ENCODE data around the gene CGREF1. TPM values are rescaled to one million over a fixed set of nuclear protein-coding genes. Genes with fewer than 3 reads are reported as not detected.

The CGREF1 gene
- total RNA-seq, 4 donors from 2014 or later = 2.3 to 22.9 (median 9.7) TPM

DNA sequence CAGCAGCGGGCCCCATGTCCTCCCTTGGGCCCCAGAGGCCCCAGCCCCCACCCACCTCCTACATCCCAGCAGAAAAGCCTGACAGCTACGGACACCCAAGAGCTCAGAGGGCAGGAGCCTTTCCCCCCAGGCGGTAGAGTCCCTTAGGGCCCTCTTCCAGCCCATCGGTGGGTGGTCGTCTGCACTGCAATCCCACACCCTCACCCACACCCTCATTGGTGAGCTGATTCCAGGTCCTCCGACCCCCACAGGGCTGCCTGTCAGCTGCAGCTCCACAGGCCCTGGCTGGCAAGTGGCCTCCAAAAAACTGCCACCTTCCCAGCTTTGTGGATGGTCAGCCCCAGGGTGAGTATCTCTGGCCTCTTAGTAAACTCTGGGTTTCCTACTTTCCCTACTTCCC is 40.3 kb upstream of the CGREF1 start:
- peak overlapping the region in 1 of 2 donors; percentile 62 for H3K27ac ChIP-seq
- H3K9me3 ChIP-seq = no peaks in the 10 kb centered on the region
- TF ChIP-seq POLR2A (IDR thresholded peaks at IDR 0.05) (no peak), CTCF (IDR thresholded peaks at IDR 0.05) (no peak)
- H3K27me3 ChIP-seq = no peaks in the 10 kb centered on the region
- DNase-seq = no peak
- no peak overlapping the region for H3K4me3 ChIP-seq
- no peaks in the 10 kb centered on the region for H3K36me3 ChIP-seq
- H3K4me1 ChIP-seq = peaks cover 4 to 6% of the 10 kb centered on the region in 2 donors
- intact Hi-C loops (cut with DNase I; ENCODE audit: low total_unique reads) = no loop called here

GRCh38 chr2:27158468-27158867 is 39.5 kb upstream of the CGREF1 start:
- Histone ChIP-seq H3K4me1 (peaks cover 4 to 6% of the 10 kb centered on the region in 2 donors), H3K27me3 (no peaks in the 10 kb centered on the region), H3K9me3 (no peaks in the 10 kb centered on the region), H3K27ac (peak overlapping the region in 1 of 2 donors; percentile 62), H3K36me3 (no peaks in the 10 kb centered on the region), H3K4me3 (no peak overlapping the region)
- no peak for TF ChIP-seq POLR2A (IDR thresholded peaks at IDR 0.05)
- no peak for TF ChIP-seq CTCF (IDR thresholded peaks at IDR 0.05)
- intact Hi-C loops (cut with DNase I; ENCODE audit: low total_unique reads) = no loop called here
- no peak for DNase-seq

DNA sequence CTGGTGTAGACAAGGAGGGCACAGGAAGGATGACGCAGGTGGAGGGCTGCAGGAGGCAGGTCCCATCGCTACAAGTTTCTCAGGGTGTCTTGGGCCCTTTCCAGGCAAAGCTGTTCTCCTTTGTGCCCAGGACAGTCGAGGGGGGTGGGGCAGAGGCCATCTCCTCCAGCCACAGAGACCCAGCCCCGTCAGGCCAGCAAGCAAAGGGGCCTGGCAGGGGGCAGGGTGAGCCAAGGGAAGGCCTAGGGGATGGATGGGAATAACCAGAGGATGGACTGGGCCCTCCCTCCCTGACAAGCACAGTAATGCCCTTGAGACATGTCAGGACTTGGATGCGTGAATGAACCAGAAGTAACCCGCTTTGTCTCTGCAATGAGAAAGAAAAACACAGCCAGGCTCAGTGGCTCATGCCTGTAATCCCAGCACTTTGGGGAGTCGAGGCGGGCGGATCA is 36.2 kb upstream of the CGREF1 start:
- H3K36me3 ChIP-seq = no peaks in the 10 kb centered on the region
- no peak overlapping the region for H3K4me3 ChIP-seq
- peaks cover 4 to 11% of the 10 kb centered on the region in 2 donors for H3K4me1 ChIP-seq
- peak overlapping the region; percentile 92 to 93 for H3K27ac ChIP-seq
- intact Hi-C loops (cut with DNase I; ENCODE audit: low total_unique reads) = no loop called here
- H3K27me3 ChIP-seq = no peaks in the 10 kb centered on the region
- no peaks in the 10 kb centered on the region for H3K9me3 ChIP-seq
- peak in 1 of 2 donors; percentile 49 for DNase-seq
- no peak for TF ChIP-seq POLR2A (IDR thresholded peaks at IDR 0.05)
- TF ChIP-seq CTCF (IDR thresholded peaks at IDR 0.05) = no peak

DNA sequence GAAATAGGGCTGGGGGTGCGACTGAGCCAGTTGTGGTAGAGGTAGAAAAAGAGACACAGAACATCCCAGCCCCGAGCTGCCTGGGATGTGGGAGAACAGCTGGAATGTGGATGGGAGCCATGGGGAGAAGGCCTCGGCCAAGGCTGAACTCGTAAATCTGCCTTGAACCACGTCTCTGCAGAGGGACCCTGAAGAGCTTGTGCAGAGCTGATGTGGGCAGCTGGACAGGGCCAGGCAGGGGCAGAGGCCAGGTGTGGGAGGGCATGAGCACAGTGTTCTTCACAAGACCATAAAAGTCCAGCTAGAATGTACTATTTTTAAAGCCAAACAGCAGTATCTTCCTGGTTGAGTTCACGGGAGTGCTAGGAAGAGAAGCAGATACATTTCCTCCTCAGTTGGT is 35.6 kb upstream of the CGREF1 start:
- Histone ChIP-seq H3K9me3 (no peaks in the 10 kb centered on the region), H3K4me1 (peaks cover 4 to 11% of the 10 kb centered on the region in 2 donors), H3K27ac (peak overlapping the region; percentile 92 to 93), H3K4me3 (no peak overlapping the region), H3K27me3 (no peaks in the 10 kb centered on the region), H3K36me3 (no peaks in the 10 kb centered on the region)
- DNase-seq = peak; percentile 91 to 94
- intact Hi-C loops (cut with DNase I; ENCODE audit: low total_unique reads) = no loop called here
- TF ChIP-seq CTCF (IDR thresholded peaks at IDR 0.05) (no peak), POLR2A (IDR thresholded peaks at IDR 0.05) (no peak)

GRCh38 chr2:27152796-27153464 is 34.0 kb upstream of the CGREF1 start:
- DNase-seq = no peak
- peaks cover 4 to 11% of the 10 kb centered on the region in 2 donors for H3K4me1 ChIP-seq
- TF ChIP-seq CTCF (IDR thresholded peaks at IDR 0.05) (no peak), POLR2A (IDR thresholded peaks at IDR 0.05) (no peak)
- H3K4me3 ChIP-seq = no peak overlapping the region
- H3K27me3 ChIP-seq = no peaks in the 10 kb centered on the region
- intact Hi-C loops (cut with DNase I; ENCODE audit: low total_unique reads) = no loop called here
- H3K27ac ChIP-seq = peak overlapping the region; percentile 92 to 93
- H3K9me3 ChIP-seq = no peaks in the 10 kb centered on the region
- no peaks in the 10 kb centered on the region for H3K36me3 ChIP-seq

Measured in uterus (tissue), 4 donors.